Activated CD8-positive, alpha-beta T cell treated with anti-CD3 and anti-CD28 coated beads for 36 hours (primary cell): Measurements from ENCODE around the gene PFDN2. TPM values are rescaled to one million over a fixed set of nuclear protein-coding genes. Genes with fewer than 3 reads are reported as not detected.

Experiments used
- total RNA-seq, 2 experiments: library from RNA; stranded (reverse); gene quantifications; one replicate each; pipeline ENCODE4 v1.2.3, GENCODE V29; 2021

The PFDN2 gene
- total RNA-seq, 2 experiments from 2014 or later = 137 to 144 TPM

Other genes with a start within 250 kb of the PFDN2 start
- not detected for gene ITLN1, start 232.9 kb downstream of the PFDN2 start, total RNA-seq
- not detected for gene ITLN2, start 163.2 kb downstream of the PFDN2 start, total RNA-seq
- gene F11R, start 96.9 kb downstream of the PFDN2 start, total RNA-seq = 10 to 100 TPM; 19.0 to 20.9 TPM
- 10 to 100 TPM; 70.8 to 78.7 TPM for gene TSTD1, start 79.1 kb downstream of the PFDN2 start, total RNA-seq
- gene USF1, start 72.1 kb downstream of the PFDN2 start, total RNA-seq = 10 to 100 TPM; 50.0 to 52.1 TPM
- gene ARHGAP30, start 48.1 kb downstream of the PFDN2 start, total RNA-seq = 100 to 1,000 TPM; 174 to 175 TPM
- gene NECTIN4, start 28.5 kb downstream of the PFDN2 start, total RNA-seq = not detected
- under 1 TPM in 1 of 2 experiments, not detected in 1; 0.43 TPM for gene KLHDC9, start 19.7 kb downstream of the PFDN2 start, total RNA-seq
- 10 to 100 TPM; 38.5 to 40.0 TPM for gene NIT1, start 68 bp upstream of the PFDN2 start, total RNA-seq
- 10 to 100 TPM; 30.4 to 37.0 TPM for gene DEDD, start 14.6 kb upstream of the PFDN2 start, total RNA-seq
- 10 to 100 TPM; 81.2 to 84.1 TPM for gene UFC1, start 35.9 kb upstream of the PFDN2 start, total RNA-seq
- gene USP21, start 41.5 kb upstream of the PFDN2 start, total RNA-seq = 10 to 100 TPM; 24.4 to 26.7 TPM
- gene PPOX, start 48.4 kb upstream of the PFDN2 start, total RNA-seq = 10 to 100 TPM; 24.4 to 24.9 TPM
- gene B4GALT3, start 59.5 kb upstream of the PFDN2 start, total RNA-seq = 10 to 100 TPM; 39.9 to 40.8 TPM
- 1 to 10 TPM; 1.1 to 1.8 TPM for gene ADAMTS4, start 81.0 kb upstream of the PFDN2 start, total RNA-seq
- gene NDUFS2, start 84.3 kb upstream of the PFDN2 start, total RNA-seq = 10 to 100 TPM; 85.9 to 97.1 TPM
- under 1 TPM; 0.60 to 0.81 TPM for gene FCER1G, start 97.3 kb upstream of the PFDN2 start, total RNA-seq
- not detected for gene APOA2, start 105.6 kb upstream of the PFDN2 start, total RNA-seq
- 10 to 100 TPM; 11.6 to 12.1 TPM for gene TOMM40L, start 108.0 kb upstream of the PFDN2 start, total RNA-seq
- gene NR1I3, start 120.2 kb upstream of the PFDN2 start, total RNA-seq = not detected
- under 1 TPM in 1 of 2 experiments, not detected in 1; 0.18 TPM for gene PCP4L1, start 140.7 kb upstream of the PFDN2 start, total RNA-seq
- 1 to 10 TPM; 2.8 to 3.3 TPM for gene MPZ, start 191.9 kb upstream of the PFDN2 start, total RNA-seq
- 100 to 1,000 TPM; 160 to 175 TPM for gene SDHC, start 196.3 kb upstream of the PFDN2 start, total RNA-seq
- not detected for gene CFAP126, start 249.8 kb upstream of the PFDN2 start, total RNA-seq